ENCODE data around the gene FAM240B. TPM values are rescaled to one million over a fixed set of nuclear protein-coding genes. Genes with fewer than 3 reads are reported as not detected.

FAM240B gene
- total RNA-seq, 3 donors from 2014 or later = not detected

DNA sequence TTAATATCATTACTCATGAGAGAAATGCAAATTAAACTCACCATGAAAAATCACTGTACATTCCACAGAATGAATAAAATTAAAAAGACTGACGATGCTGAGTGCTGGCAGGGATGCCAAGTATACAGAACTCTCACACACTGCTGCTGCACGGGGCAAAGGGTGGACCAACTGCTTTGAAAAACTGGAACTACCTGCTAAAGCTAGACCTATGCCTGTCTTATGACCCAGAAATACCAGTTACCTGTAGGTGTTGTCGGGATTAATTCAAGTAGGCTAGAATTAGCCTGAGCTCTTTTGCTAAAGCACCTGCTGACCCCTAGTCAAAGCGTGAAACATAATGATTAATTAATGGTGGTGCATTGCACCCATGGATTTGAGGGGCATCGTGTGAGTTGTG is 63.0 kb downstream of the FAM240B start:
- Histone ChIP-seq H3K4me3 (no peak overlapping the region), H3K36me3 (no peaks in the 10 kb centered on the region), H3K27ac (no peak overlapping the region), H3K4me1 (no peaks in the 10 kb centered on the region), H3K27me3 (no peaks in the 10 kb centered on the region), H3K9me3 (no peaks in the 10 kb centered on the region)
- DNase-seq (ENCODE audit: low spot score in 2 of 2) = no peak
- TF ChIP-seq, protein P1, sequence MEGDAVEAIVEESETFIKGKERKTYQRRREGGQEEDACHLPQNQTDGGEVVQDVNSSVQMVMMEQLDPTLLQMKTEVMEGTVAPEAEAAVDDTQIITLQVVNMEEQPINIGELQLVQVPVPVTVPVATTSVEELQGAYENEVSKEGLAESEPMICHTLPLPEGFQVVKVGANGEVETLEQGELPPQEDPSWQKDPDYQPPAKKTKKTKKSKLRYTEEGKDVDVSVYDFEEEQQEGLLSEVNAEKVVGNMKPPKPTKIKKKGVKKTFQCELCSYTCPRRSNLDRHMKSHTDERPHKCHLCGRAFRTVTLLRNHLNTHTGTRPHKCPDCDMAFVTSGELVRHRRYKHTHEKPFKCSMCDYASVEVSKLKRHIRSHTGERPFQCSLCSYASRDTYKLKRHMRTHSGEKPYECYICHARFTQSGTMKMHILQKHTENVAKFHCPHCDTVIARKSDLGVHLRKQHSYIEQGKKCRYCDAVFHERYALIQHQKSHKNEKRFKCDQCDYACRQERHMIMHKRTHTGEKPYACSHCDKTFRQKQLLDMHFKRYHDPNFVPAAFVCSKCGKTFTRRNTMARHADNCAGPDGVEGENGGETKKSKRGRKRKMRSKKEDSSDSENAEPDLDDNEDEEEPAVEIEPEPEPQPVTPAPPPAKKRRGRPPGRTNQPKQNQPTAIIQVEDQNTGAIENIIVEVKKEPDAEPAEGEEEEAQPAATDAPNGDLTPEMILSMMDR (IDR thresholded peaks at IDR 0.05) = no peak
- TF ChIP-seq POLR2A (IDR thresholded peaks at IDR 0.05) (no peak), POLR2AphosphoS5 (IDR thresholded peaks at IDR 0.05) (no peak)
- intact Hi-C loops (cut with DNase I; ENCODE audit: low total_unique reads) = no loop called here

DNA sequence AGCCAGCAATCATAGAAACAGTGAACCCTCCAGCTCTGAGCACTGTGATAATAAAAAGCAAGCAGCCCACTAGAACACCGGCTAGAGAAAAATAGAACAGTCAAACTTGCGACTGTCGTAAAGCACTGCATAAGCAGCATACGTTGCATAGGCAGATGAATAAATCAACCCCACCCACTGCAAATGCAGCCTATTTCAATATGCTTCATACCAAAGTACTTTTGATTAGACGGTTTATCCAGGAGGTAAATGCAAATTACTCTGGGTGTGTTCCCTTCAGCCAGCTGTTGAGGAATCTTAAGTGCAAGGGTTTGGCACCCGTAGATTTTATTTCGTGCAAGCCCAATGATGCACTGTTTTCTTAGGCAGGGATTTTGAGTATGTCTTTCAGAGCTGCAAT is 67.4 kb downstream of the FAM240B start:
- Histone ChIP-seq H3K27ac (no peak overlapping the region), H3K4me3 (no peak overlapping the region), H3K9me3 (no peaks in the 10 kb centered on the region), H3K27me3 (no peaks in the 10 kb centered on the region), H3K4me1 (no peaks in the 10 kb centered on the region), H3K36me3 (no peaks in the 10 kb centered on the region)
- intact Hi-C loops (cut with DNase I; ENCODE audit: low total_unique reads) = no loop called here
- no peak for DNase-seq (ENCODE audit: low spot score in 2 of 2)
- TF ChIP-seq POLR2A (IDR thresholded peaks at IDR 0.05) = no peak
- TF ChIP-seq, protein P1 (IDR thresholded peaks at IDR 0.05) = no peak
- TF ChIP-seq POLR2AphosphoS5 (IDR thresholded peaks at IDR 0.05) = no peak

GRCh38 chr9:38652044-38652443 is 67.9 kb downstream of the FAM240B start:
- H3K27ac ChIP-seq = no peak overlapping the region
- H3K4me1 ChIP-seq = no peaks in the 10 kb centered on the region
- no peaks in the 10 kb centered on the region for H3K36me3 ChIP-seq
- H3K9me3 ChIP-seq = no peaks in the 10 kb centered on the region
- TF ChIP-seq POLR2A (IDR thresholded peaks at IDR 0.05) (no peak), POLR2AphosphoS5 (IDR thresholded peaks at IDR 0.05) (no peak)
- TF ChIP-seq, protein P1 (IDR thresholded peaks at IDR 0.05) = no peak
- intact Hi-C loops (cut with DNase I; ENCODE audit: low total_unique reads) = no loop called here
- H3K27me3 ChIP-seq = no peaks in the 10 kb centered on the region
- no peak overlapping the region for H3K4me3 ChIP-seq
- DNase-seq (ENCODE audit: low spot score in 2 of 2) = no peak

DNA sequence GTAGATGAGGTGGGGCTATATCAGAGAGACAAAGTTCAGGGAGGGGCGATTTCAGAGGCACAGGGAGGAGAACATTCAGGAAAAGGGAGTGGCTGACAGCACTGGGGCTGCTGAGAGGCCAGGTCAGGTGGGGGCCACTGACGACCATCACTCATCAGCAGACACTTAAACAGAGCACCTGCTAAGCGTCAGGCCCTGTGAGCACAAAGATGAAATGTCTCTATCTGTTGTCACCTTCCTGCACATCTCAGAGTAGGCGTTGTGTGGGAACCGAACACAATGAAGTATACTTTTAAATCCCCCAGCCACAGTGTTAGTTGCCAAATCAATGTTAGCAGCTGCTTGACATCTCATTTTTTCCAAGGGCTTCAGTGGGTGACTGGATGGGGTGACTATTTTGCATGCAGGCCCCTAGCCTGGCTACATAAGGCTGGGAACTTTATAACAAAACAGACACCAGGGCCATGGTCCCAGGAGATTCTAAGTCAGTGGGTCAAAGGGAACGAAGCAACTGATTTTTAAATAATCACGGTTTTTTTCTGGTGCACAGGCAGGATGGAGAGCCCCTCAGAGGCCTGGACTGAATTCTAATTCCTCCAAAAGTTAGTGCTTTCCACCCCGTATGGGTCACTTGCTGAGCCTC is 68.4 kb downstream of the FAM240B start:
- no peaks in the 10 kb centered on the region for H3K36me3 ChIP-seq
- no peak for TF ChIP-seq POLR2A (IDR thresholded peaks at IDR 0.05)
- TF ChIP-seq POLR2AphosphoS5 (IDR thresholded peaks at IDR 0.05) = no peak
- TF ChIP-seq, protein P1 (IDR thresholded peaks at IDR 0.05) = no peak
- DNase-seq (ENCODE audit: low spot score in 2 of 2) = no peak
- H3K4me1 ChIP-seq = no peaks in the 10 kb centered on the region
- no peaks in the 10 kb centered on the region for H3K27me3 ChIP-seq
- H3K4me3 ChIP-seq = no peak overlapping the region
- H3K9me3 ChIP-seq = no peaks in the 10 kb centered on the region
- intact Hi-C loops (cut with DNase I; ENCODE audit: low total_unique reads) = no loop called here
- no peak overlapping the region for H3K27ac ChIP-seq

GRCh38 chr9:38650564-38650963 is 69.4 kb downstream of the FAM240B start:
- Histone ChIP-seq H3K4me3 (no peak overlapping the region), H3K36me3 (no peaks in the 10 kb centered on the region), H3K27ac (no peak overlapping the region), H3K27me3 (no peaks in the 10 kb centered on the region), H3K9me3 (no peaks in the 10 kb centered on the region), H3K4me1 (no peaks in the 10 kb centered on the region)
- TF ChIP-seq, protein P1 (IDR thresholded peaks at IDR 0.05) = no peak
- TF ChIP-seq POLR2AphosphoS5 (IDR thresholded peaks at IDR 0.05) (no peak), POLR2A (IDR thresholded peaks at IDR 0.05) (no peak)
- intact Hi-C loops (cut with DNase I; ENCODE audit: low total_unique reads) = no loop called here
- DNase-seq (ENCODE audit: low spot score in 2 of 2) = no peak

Measured in breast epithelium (tissue), 4 donors.